SW 1271 (cell line): ENCODE data around the gene TNFSF13.
"Not testable (repeated sequence)": the region's sequence is repeated elsewhere in the genome, so short reads cannot be mapped to it uniquely, and the experiment has no call there.

Experiments
- DNase-seq, 2 experiments: peaks; one replicate each; lab custom pipeline; 2025; lab: John Stamatoyannopoulos, UW

TNFSF13 gene

DNA sequence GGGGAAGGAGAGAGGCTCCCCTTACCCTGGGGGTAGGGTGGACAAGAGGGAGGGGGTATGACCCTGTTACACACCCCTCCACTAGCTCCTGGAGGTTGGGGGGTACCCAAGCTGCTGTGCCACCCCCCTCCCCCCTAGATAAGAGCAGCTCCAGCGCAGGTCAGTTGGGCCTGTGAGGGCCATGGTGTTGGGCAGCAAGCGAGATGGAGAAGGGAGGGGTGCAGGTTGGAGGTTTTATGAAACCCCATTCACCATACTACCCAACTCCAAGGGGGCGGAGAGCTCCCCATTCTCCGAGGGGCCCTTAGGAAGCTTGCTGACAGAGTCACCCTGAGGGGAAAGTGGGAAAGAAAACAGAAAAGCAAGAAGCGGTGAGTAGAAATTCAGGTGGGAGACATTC, 33.0 kb downstream of the TNFSF13 start:
- no peak for DNase-seq

DNA sequence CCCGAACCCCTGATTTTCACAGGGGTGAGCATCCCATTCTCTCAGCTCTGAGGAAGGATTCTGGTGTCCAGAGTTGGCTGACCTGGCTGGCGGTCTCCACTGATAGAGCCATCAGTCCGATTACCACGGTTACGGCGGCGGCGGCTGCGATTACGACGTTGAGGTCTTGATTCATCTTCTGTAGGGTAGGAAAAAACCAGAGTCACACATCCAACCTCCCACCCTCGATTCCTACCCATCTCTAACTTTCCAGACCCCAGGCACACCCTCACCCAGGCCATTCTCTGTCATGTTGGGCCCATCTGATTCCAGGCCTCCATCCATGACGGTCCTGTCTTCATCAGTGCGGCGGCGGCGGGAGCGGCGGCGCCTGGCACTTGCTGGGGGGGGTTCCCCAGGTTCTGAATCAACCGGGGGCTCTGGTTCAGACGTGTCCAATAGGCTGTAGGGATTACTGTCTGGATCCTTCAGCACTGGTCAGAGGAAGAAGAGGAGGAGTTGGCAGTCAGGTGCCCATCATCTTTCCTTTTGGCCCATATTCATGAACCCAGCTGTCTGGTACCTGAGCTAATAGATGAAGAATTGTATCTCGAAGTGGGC, 34.0 kb downstream of the TNFSF13 start:
- no peak for DNase-seq

DNA sequence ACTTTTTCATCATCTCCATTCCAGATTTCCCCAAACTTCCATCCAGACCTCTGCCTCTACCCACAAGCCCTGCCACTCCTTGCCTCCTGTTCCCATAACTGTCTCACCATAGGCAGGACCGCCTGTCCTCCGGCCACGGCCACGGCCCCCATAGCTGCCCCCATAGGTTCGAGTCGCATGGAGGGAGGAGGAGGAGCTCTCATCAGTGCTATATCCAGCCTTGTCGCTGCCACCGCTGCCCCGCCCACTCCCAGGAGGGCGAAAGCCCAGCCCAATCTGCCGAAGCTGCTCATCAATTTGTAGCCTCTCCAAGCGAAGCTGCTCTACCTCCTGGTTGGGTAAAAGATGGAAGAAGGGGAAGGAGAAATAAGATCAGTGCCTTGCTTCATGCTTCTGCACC, 34.7 kb downstream of the TNFSF13 start:
- DNase-seq: no peak

DNA sequence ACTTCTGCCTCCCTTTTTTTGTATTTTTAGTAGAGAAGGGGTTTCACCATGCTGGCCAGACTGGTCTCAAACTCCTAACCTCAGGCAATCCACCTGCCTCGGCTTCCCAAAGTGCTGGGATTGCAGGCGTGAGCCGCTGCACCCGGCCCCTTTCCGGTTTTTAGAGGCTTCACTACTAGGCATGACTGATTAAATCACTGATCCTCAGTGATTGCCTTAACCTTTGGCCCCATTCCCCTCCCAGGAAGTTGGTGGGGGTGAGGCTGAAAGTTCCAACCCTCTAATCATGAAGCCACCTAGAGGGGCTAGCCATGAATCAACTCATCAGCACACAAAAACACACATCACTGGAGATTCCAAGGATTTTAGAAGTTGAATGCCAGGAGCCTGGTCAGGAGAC, 39.0 kb downstream of the TNFSF13 start:
- DNase-seq: not testable (repeated sequence)

DNA sequence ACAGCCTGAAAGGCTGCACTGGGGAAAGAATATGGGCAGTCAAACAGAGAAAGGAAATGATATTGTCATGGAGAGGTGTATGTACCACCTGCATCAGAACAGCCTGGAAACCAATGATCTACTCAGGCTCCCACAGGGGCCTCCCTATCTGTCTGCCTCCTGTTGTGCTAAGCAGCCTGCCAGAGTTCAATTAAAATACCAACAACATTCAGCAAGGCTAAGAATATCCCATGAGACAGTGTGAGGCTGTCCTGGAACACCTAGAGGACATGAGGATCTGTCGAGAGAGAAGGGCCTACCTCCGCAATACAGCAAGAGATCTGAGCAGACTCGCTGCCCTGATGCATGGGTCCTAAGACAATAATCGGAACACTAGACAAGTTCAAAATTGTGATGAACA, 47.7 kb downstream of the TNFSF13 start:
- no peak for DNase-seq

DNA sequence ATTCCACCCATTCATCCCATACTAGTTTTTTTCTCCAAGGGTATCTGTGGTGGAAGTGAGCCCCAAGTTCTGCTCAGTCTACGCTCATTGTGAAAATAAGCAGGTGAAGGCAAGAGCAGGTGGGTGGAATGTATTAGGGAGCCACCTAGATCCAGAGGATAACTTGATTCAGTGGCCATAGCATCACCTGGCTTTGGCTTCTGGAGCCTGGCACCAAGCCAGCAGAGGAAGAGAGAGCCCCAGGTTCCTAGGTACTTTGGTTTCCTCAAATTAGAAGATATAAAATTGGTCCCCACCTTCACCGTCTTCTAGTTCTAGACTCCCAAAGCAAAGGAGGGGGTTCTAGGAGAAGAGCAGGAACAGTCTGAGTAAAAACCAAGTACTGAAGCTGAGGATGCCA, 52.1 kb downstream of the TNFSF13 start:
- DNase-seq: no peak
